ENCODE data around the gene STH. TPM values are rescaled to one million over a fixed set of nuclear protein-coding genes. Genes with fewer than 3 reads are reported as not detected.
"Not testable (repeated sequence)": the region's sequence is repeated elsewhere in the genome, so short reads cannot be mapped to it uniquely, and the experiment has no call there.

STH gene
- total RNA-seq, 1 donor from 2014 or later: not detected

DNA sequence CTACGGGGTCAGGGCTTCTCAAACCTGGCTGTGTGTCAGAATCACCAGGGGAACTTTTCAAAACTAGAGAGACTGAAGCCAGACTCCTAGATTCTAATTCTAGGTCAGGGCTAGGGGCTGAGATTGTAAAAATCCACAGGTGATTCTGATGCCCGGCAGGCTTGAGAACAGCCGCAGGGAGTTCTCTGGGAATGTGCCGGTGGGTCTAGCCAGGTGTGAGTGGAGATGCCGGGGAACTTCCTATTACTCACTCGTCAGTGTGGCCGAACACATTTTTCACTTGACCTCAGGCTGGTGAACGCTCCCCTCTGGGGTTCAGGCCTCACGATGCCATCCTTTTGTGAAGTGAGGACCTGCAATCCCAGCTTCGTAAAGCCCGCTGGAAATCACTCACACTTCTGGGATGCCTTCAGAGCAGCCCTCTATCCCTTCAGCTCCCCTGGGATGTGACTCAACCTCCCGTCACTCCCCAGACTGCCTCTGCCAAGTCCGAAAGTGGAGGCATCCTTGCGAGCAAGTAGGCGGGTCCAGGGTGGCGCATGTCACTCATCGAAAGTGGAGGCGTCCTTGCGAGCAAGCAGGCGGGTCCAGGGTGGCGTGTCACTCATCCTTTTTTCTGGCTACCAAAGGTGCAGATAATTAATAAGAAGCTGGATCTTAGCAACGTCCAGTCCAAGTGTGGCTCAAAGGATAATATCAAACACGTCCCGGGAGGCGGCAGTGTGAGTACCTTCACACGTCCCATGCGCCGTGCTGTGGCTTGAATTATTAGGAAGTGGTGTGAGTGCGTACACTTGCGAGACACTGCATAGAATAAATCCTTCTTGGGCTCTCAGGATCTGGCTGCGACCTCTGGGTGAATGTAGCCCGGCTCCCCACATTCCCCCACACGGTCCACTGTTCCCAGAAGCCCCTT is 10.9 kb downstream of the STH start:
- Histone ChIP-seq H3K27ac (ENCODE audit: low read depth, low read length) (no peak overlapping the region), H3K9ac (ENCODE audit: low read depth in 1 of 3, low read length in 3 of 3) (no peak overlapping the region), H3K4me1 (ENCODE audit: control insufficient read depth in 3 of 3, insufficient read depth in 3 of 3, low read length in 3 of 3) (peaks cover 3 to 10% (median 7%) of the 10 kb centered on the region in 3 donors)

DNA sequence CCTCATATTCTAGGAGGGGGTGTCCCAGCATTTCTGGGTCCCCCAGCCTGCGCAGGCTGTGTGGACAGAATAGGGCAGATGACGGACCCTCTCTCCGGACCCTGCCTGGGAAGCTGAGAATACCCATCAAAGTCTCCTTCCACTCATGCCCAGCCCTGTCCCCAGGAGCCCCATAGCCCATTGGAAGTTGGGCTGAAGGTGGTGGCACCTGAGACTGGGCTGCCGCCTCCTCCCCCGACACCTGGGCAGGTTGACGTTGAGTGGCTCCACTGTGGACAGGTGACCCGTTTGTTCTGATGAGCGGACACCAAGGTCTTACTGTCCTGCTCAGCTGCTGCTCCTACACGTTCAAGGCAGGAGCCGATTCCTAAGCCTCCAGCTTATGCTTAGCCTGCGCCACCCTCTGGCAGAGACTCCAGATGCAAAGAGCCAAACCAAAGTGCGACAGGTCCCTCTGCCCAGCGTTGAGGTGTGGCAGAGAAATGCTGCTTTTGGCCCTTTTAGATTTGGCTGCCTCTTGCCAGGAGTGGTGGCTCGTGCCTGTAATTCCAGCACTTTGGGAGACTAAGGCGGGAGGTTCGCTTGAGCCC is 11.6 kb downstream of the STH start:
- no peaks in the 10 kb centered on the region for H3K9me3 ChIP-seq (ENCODE audit: control insufficient read depth in 3 of 3, low read length in 3 of 3)
- no peaks in the 10 kb centered on the region for H3K27me3 ChIP-seq (ENCODE audit: control insufficient read depth in 3 of 3, insufficient read depth in 3 of 3, low read length in 3 of 3)
- H3K4me1 ChIP-seq (ENCODE audit: control insufficient read depth in 3 of 3, insufficient read depth in 3 of 3, low read length in 3 of 3): peaks cover 3 to 10% (median 7%) of the 10 kb centered on the region in 3 donors
- H3K36me3 ChIP-seq (ENCODE audit: control insufficient read depth in 3 of 3, insufficient read depth in 3 of 3, low read length in 3 of 3): peaks cover 5 to 7% (median 6%) of the 10 kb centered on the region in 3 donors
- H3K4me3 ChIP-seq (ENCODE audit: low read length in 3 of 3): no peak overlapping the region
- no peak overlapping the region for H3K27ac ChIP-seq (ENCODE audit: low read depth, low read length)
- no peak overlapping the region for H3K9ac ChIP-seq (ENCODE audit: low read depth in 1 of 3, low read length in 3 of 3)

More for the DNA sequence above, 10.9 kb downstream of the STH start:
- Histone ChIP-seq H3K4me3 (ENCODE audit: low read length in 3 of 3) (no peak overlapping the region), H3K36me3 (ENCODE audit: control insufficient read depth in 3 of 3, insufficient read depth in 3 of 3, low read length in 3 of 3) (peaks cover 5 to 7% (median 6%) of the 10 kb centered on the region in 3 donors), H3K27me3 (ENCODE audit: control insufficient read depth in 3 of 3, insufficient read depth in 3 of 3, low read length in 3 of 3) (no peaks in the 10 kb centered on the region), H3K9me3 (ENCODE audit: control insufficient read depth in 3 of 3, low read length in 3 of 3) (no peaks in the 10 kb centered on the region)

DNA sequence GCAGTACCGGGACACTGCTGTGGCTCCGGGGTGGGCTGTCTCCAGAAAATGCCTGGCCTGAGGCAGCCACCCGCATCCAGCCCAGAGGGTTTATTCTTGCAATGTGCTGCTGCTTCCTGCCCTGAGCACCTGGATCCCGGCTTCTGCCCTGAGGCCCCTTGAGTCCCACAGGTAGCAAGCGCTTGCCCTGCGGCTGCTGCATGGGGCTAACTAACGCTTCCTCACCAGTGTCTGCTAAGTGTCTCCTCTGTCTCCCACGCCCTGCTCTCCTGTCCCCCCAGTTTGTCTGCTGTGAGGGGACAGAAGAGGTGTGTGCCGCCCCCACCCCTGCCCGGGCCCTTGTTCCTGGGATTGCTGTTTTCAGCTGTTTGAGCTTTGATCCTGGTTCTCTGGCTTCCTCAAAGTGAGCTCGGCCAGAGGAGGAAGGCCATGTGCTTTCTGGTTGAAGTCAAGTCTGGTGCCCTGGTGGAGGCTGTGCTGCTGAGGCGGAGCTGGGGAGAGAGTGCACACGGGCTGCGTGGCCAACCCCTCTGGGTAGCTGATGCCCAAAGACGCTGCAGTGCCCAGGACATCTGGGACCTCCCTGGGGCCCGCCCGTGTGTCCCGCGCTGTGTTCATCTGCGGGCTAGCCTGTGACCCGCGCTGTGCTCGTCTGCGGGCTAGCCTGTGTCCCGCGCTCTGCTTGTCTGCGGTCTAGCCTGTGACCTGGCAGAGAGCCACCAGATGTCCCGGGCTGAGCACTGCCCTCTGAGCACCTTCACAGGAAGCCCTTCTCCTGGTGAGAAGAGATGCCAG is 12.9 kb downstream of the STH start:
- H3K4me1 ChIP-seq (ENCODE audit: control insufficient read depth in 3 of 3, insufficient read depth in 3 of 3, low read length in 3 of 3): peaks cover 3 to 10% (median 7%) of the 10 kb centered on the region in 3 donors
- H3K36me3 ChIP-seq (ENCODE audit: control insufficient read depth in 3 of 3, insufficient read depth in 3 of 3, low read length in 3 of 3): peaks cover 5 to 7% (median 6%) of the 10 kb centered on the region in 3 donors
- H3K27ac ChIP-seq (ENCODE audit: low read depth, low read length): no peak overlapping the region
- no peaks in the 10 kb centered on the region for H3K27me3 ChIP-seq (ENCODE audit: control insufficient read depth in 3 of 3, insufficient read depth in 3 of 3, low read length in 3 of 3)
- H3K4me3 ChIP-seq (ENCODE audit: low read length in 3 of 3): no peak overlapping the region
- H3K9me3 ChIP-seq (ENCODE audit: control insufficient read depth in 3 of 3, low read length in 3 of 3): no peaks in the 10 kb centered on the region
- no peak overlapping the region for H3K9ac ChIP-seq (ENCODE audit: low read depth in 1 of 3, low read length in 3 of 3)

DNA sequence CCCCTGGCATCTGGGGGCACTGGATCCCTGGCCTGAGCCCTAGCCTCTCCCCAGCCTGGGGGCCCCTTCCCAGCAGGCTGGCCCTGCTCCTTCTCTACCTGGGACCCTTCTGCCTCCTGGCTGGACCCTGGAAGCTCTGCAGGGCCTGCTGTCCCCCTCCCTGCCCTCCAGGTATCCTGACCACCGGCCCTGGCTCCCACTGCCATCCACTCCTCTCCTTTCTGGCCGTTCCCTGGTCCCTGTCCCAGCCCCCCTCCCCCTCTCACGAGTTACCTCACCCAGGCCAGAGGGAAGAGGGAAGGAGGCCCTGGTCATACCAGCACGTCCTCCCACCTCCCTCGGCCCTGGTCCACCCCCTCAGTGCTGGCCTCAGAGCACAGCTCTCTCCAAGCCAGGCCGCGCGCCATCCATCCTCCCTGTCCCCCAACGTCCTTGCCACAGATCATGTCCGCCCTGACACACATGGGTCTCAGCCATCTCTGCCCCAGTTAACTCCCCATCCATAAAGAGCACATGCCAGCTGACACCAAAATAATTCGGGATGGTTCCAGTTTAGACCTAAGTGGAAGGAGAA is 13.5 kb downstream of the STH start:
- H3K9ac ChIP-seq (ENCODE audit: low read depth in 1 of 3, low read length in 3 of 3): no peak overlapping the region
- no peaks in the 10 kb centered on the region for H3K27me3 ChIP-seq (ENCODE audit: control insufficient read depth in 3 of 3, insufficient read depth in 3 of 3, low read length in 3 of 3)
- H3K27ac ChIP-seq (ENCODE audit: low read depth, low read length): no peak overlapping the region
- no peak overlapping the region for H3K4me3 ChIP-seq (ENCODE audit: low read length in 3 of 3)
- H3K36me3 ChIP-seq (ENCODE audit: control insufficient read depth in 3 of 3, insufficient read depth in 3 of 3, low read length in 3 of 3): peaks cover 5 to 7% (median 6%) of the 10 kb centered on the region in 3 donors
- peaks cover 3 to 8% (median 4%) of the 10 kb centered on the region in 3 donors for H3K4me1 ChIP-seq (ENCODE audit: control insufficient read depth in 3 of 3, insufficient read depth in 3 of 3, low read length in 3 of 3)
- H3K9me3 ChIP-seq (ENCODE audit: control insufficient read depth in 3 of 3, low read length in 3 of 3): no peaks in the 10 kb centered on the region

DNA sequence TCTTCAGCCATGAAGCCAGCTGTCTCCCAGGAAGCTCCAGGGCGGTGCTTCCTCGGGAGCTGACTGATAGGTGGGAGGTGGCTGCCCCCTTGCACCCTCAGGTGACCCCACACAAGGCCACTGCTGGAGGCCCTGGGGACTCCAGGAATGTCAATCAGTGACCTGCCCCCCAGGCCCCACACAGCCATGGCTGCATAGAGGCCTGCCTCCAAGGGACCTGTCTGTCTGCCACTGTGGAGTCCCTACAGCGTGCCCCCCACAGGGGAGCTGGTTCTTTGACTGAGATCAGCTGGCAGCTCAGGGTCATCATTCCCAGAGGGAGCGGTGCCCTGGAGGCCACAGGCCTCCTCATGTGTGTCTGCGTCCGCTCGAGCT is 14.1 kb downstream of the STH start:
- Histone ChIP-seq H3K36me3 (ENCODE audit: control insufficient read depth in 3 of 3, insufficient read depth in 3 of 3, low read length in 3 of 3) (peaks cover 5 to 7% (median 6%) of the 10 kb centered on the region in 3 donors), H3K27ac (ENCODE audit: low read depth, low read length) (no peak overlapping the region), H3K4me1 (ENCODE audit: control insufficient read depth in 3 of 3, insufficient read depth in 3 of 3, low read length in 3 of 3) (peaks cover under 1 to 3% (median 2%) of the 10 kb centered on the region in 3 donors), H3K4me3 (ENCODE audit: low read length in 3 of 3) (no peak overlapping the region), H3K27me3 (ENCODE audit: control insufficient read depth in 3 of 3, insufficient read depth in 3 of 3, low read length in 3 of 3) (no peaks in the 10 kb centered on the region), H3K9me3 (ENCODE audit: control insufficient read depth in 3 of 3, low read length in 3 of 3) (no peaks in the 10 kb centered on the region), H3K9ac (ENCODE audit: low read depth in 1 of 3, low read length in 3 of 3) (no peak overlapping the region)

DNA sequence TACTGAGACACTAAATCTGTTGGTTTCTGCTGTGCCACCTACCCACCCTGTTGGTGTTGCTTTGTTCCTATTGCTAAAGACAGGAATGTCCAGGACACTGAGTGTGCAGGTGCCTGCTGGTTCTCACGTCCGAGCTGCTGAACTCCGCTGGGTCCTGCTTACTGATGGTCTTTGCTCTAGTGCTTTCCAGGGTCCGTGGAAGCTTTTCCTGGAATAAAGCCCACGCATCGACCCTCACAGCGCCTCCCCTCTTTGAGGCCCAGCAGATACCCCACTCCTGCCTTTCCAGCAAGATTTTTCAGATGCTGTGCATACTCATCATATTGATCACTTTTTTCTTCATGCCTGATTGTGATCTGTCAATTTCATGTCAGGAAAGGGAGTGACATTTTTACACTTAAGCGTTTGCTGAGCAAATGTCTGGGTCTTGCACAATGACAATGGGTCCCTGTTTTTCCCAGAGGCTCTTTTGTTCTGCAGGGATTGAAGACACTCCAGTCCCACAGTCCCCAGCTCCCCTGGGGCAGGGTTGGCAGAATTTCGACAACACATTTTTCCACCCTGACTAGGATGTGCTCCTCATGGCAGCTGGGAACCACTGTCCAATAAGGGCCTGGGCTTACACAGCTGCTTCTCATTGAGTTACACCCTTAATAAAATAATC is 14.6 kb downstream of the STH start:
- Histone ChIP-seq H3K4me3 (ENCODE audit: low read length in 3 of 3) (no peak overlapping the region), H3K27me3 (ENCODE audit: control insufficient read depth in 3 of 3, insufficient read depth in 3 of 3, low read length in 3 of 3) (no peaks in the 10 kb centered on the region), H3K27ac (ENCODE audit: low read depth, low read length) (no peak overlapping the region), H3K4me1 (ENCODE audit: control insufficient read depth in 3 of 3, insufficient read depth in 3 of 3, low read length in 3 of 3) (peaks cover 0 to 3% (median 2%) of the 10 kb centered on the region in 3 donors), H3K9me3 (ENCODE audit: control insufficient read depth in 3 of 3, low read length in 3 of 3) (no peaks in the 10 kb centered on the region), H3K36me3 (ENCODE audit: control insufficient read depth in 3 of 3, insufficient read depth in 3 of 3, low read length in 3 of 3) (peaks cover 8 to 11% (median 11%) of the 10 kb centered on the region in 3 donors), H3K9ac (ENCODE audit: low read depth in 1 of 3, low read length in 3 of 3) (no peak overlapping the region)

DNA sequence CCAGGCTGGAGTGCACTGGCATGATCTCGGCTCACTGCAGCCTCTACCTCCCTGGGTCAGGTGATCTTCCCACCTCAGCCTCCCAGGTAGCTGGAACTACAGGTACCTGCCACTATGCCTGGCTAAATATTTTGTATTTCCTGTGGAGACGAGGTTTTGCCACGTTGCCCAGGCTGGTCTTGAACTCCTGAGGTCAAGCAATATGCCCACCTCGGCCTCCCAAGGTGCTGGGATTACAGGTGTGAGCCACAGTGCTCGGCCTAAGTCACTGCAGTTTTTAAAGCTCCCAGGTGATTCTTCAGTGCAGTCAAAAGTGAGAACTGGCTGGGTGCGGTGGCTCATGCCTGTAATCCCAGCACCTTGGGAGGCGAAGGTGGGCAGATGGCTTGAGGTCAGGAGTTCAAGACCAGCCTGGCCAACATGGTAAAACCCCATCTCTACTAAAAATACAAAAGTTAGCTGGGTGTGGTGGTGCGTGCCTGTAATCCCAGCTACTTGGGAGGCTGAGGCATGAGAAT is 20.4 kb downstream of the STH start:
- not testable (repeated sequence) for H3K4me1 ChIP-seq (ENCODE audit: control insufficient read depth in 3 of 3, insufficient read depth in 3 of 3, low read length in 3 of 3); H3K4me3 ChIP-seq (ENCODE audit: low read length in 3 of 3); H3K27ac ChIP-seq (ENCODE audit: low read depth, low read length); H3K27me3 ChIP-seq (ENCODE audit: control insufficient read depth in 3 of 3, insufficient read depth in 3 of 3, low read length in 3 of 3); H3K9me3 ChIP-seq (ENCODE audit: control insufficient read depth in 3 of 3, low read length in 3 of 3); H3K9ac ChIP-seq (ENCODE audit: low read depth in 1 of 3, low read length in 3 of 3)
- H3K36me3 ChIP-seq (ENCODE audit: control insufficient read depth in 3 of 3, insufficient read depth in 3 of 3, low read length in 3 of 3): peaks cover 18 to 20% (median 20%) of the 10 kb centered on the region in 3 donors

DNA sequence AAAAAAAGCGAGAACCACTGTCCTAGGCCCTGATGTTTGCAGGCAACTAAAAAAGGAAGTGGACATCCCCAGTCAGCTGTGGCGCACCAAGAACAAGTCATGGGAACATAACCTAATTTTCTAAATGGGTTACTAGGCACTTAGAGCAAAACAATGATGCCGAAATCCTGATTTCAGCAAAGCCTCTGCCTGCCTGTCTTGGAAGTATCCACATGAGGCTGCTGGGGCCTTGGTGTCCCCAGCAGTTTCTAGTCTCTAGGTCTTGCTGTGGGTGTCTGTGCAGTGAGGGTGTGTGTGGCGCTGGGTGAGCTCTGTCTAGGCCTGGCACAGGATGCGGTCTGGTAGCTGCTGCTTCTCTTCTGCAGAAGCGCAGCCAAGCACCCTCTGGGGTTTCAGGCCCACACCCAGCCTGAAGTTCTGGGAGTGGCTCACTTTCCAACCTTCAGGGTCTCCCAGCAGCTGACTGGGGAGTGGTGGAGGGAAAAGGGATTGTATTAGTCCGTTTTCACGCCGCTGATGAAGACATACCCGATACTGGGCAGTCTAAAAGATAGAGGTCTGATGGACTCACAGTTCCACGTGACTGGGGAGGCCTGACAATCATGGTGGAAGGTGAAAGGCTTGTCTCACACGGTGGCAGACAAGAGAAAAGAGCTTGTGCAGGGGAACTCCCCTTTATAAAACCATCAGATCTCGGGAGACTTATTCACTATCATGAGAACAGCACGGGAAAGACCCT is 21.1 kb downstream of the STH start:
- Histone ChIP-seq H3K4me3 (ENCODE audit: low read length in 3 of 3) (no peak overlapping the region), H3K27me3 (ENCODE audit: control insufficient read depth in 3 of 3, insufficient read depth in 3 of 3, low read length in 3 of 3) (no peaks in the 10 kb centered on the region), H3K27ac (ENCODE audit: low read depth, low read length) (peak overlapping the region; percentile 30), H3K36me3 (ENCODE audit: control insufficient read depth in 3 of 3, insufficient read depth in 3 of 3, low read length in 3 of 3) (peaks cover 18 to 22% (median 20%) of the 10 kb centered on the region in 3 donors), H3K9ac (ENCODE audit: low read depth in 1 of 3, low read length in 3 of 3) (no peak overlapping the region), H3K4me1 (ENCODE audit: control insufficient read depth in 3 of 3, insufficient read depth in 3 of 3, low read length in 3 of 3) (peaks cover 0 to 3% (median 0%) of the 10 kb centered on the region in 3 donors), H3K9me3 (ENCODE audit: control insufficient read depth in 3 of 3, low read length in 3 of 3) (no peaks in the 10 kb centered on the region)
